Hepatic stellate cell (primary cell): ENCODE results near the gene P2RX4.
"Not testable (repeated sequence)": the region's sequence is repeated elsewhere in the genome, so short reads cannot be mapped to it uniquely, and the experiment has no call there.

Experiments used
- DNase-seq: peaks from one replicate; pipeline ENCODE4 v3.0.0; 2011; ENCODE audit warnings: low spot score

Gene P2RX4

GRCh38 chr12:121277374-121277759 lies 67.4 kb downstream of the P2RX4 start:
- no peak for DNase-seq

GRCh38 chr12:121278169-121279070 lies 68.5 kb downstream of the P2RX4 start:
- DNase-seq: no peak

- no peak for DNase-seq
Observed at GRCh38 chr12:121279071-121279375, 69.1 kb downstream of the P2RX4 start.

DNA sequence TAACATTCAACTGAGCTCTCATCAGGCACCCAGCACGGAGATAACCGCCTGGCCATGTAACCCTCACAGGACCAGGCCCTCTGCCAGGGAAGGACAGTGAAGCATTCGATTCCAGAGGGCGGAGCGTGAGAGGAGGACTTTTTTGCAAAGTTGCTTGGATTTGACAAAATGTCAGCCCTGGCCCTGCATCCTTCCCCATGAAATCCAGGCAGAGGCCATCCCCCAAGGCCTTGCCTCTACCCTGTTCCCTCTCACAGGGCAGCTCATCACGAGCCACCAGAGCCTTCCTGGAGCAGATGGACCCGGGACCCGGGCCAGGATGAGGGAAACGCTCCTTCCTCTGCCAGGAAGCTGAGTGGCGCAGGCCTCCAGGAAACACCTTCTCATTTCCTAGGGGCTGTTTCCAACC lies 69.6 kb downstream of the P2RX4 start:
- peak; percentile 42 for DNase-seq

GRCh38 chr12:121280531-121280930 lies 70.6 kb downstream of the P2RX4 start:
- not testable (repeated sequence) for DNase-seq

DNA sequence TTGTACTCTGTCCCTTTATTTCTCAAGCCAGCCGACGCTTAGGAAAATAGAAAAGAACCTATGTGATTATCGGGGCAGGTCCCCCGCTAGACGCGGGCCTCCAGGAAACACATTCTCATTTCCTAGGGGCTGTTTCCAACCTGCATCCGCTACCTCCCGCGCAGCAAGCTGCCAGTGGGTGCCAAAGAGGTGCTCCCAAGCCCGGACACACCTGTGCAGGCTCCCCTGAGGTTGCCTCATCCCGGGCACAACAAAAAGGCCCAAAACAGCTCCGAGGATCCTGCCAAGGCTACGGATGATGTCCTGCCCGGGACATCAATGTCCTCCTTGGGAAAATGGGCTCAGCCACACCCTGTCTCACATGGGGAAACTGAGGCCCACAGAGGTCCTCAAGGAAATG lies 71.2 kb downstream of the P2RX4 start:
- DNase-seq: not testable (repeated sequence)

DNA sequence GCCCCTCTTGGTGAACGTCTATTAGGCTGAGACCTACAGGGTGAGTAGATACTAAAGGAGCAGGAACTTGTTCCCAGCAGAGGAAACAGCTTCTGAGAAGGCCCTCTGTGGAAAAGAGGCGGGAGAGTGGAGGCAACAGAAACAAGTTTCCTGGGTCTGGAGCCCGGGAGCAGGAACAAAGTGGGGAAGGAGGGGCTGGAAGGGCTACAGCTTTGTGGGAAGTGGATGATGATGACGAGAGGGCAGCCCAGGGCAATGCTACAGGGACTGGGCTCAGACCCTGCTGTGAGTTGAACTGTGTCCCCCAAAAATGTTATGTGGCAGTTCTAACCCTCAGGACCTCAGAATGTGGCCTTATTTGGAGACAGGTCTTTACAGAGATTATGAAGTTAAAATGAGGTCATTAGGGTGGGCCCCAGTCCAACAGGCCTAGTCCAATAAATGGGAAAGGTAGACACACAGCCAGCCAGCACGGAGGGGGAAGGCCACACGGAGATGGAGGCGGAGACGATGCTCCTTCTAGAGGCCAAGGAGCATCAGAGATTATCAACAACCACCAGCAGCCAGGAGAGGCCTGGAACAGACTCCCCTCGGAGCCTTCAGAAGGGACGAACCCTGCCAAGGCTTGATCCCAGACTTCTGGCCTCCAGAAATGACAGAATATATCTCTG lies 72.3 kb downstream of the P2RX4 start:
- no peak for DNase-seq

DNA sequence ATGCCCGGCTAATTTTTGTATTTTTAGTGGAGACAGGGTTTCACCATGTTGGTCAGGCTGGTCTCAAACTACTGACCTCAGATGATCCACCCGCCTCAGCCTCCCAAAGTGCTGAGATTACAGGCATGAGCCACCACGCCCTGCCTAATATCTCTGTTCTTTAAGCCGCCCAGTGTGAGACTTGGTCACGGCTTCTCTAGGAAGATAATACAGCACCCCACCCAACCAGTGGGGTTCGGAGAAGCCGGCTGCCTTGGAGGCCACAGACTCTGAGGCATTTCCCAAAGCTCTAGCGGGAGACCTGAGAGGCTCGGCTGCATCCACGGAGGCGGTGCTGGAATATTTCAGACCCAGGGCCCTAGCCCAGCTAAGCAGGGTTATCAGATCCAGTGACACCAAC lies 73.0 kb downstream of the P2RX4 start:
- not testable (repeated sequence) for DNase-seq

GRCh38 chr12:121283388-121283787 lies 73.5 kb downstream of the P2RX4 start:
- DNase-seq: no peak
